Stimulated activated naive CD8-positive, alpha-beta T cell treated with anti-CD3 and anti-CD28 coated beads, Interleukin-15, amount 100 ng/mL, for 72 hours (primary cell): Measurements from ENCODE around the gene ARHGEF11.

Experiments used
- ATAC-seq: fragments of 150-1000 bp; cut with Tn5 transposase; 2 replicates; pipeline ENCODE4 v1.10.0; 2021; ENCODE audit warnings: mild to moderate bottlenecking, moderate library complexity
- DNase-seq, 2 donors: peaks; one replicate each; pipeline ENCODE4 v3.0.0; 2021 to 2022
- H3K27ac Mint-ChIP-seq, 2 donors: one replicate each; pipeline ENCODE4 v1.8.0; 2022; ENCODE audit warnings: mild to moderate bottlenecking in 2 of 2, mixed read lengths in 2 of 2, moderate library complexity in 2 of 2
- H3K27me3 Mint-ChIP-seq: one replicate; pipeline ENCODE4 v1.8.0; 2022; ENCODE audit warnings: mixed read lengths
- H3K4me1 Mint-ChIP-seq: one replicate; pipeline ENCODE4 v1.8.0; 2022; ENCODE audit warnings: mild to moderate bottlenecking, mixed read lengths
- H3K4me3 Mint-ChIP-seq, 2 donors: one replicate each; pipeline ENCODE4 v1.8.0; 2022; ENCODE audit warnings: mild to moderate bottlenecking in 2 of 2, mixed read lengths in 2 of 2, moderate library complexity in 1 of 2
- H3K9me3 Mint-ChIP-seq, 2 donors: one replicate each; pipeline ENCODE4 v1.8.0; 2022; ENCODE audit warnings: mixed read lengths in 2 of 2

The ARHGEF11 gene, protein sequence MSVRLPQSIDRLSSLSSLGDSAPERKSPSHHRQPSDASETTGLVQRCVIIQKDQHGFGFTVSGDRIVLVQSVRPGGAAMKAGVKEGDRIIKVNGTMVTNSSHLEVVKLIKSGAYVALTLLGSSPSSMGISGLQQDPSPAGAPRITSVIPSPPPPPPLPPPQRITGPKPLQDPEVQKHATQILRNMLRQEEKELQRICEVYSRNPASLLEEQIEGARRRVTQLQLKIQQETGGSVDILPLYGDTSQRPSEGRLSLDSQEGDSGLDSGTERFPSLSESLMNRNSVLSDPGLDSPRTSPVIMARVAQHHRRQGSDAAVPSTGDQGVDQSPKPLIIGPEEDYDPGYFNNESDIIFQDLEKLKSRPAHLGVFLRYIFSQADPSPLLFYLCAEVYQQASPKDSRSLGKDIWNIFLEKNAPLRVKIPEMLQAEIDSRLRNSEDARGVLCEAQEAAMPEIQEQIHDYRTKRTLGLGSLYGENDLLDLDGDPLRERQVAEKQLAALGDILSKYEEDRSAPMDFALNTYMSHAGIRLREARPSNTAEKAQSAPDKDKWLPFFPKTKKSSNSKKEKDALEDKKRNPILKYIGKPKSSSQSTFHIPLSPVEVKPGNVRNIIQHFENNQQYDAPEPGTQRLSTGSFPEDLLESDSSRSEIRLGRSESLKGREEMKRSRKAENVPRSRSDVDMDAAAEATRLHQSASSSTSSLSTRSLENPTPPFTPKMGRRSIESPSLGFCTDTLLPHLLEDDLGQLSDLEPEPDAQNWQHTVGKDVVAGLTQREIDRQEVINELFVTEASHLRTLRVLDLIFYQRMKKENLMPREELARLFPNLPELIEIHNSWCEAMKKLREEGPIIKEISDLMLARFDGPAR (N-terminal part only)

DNA sequence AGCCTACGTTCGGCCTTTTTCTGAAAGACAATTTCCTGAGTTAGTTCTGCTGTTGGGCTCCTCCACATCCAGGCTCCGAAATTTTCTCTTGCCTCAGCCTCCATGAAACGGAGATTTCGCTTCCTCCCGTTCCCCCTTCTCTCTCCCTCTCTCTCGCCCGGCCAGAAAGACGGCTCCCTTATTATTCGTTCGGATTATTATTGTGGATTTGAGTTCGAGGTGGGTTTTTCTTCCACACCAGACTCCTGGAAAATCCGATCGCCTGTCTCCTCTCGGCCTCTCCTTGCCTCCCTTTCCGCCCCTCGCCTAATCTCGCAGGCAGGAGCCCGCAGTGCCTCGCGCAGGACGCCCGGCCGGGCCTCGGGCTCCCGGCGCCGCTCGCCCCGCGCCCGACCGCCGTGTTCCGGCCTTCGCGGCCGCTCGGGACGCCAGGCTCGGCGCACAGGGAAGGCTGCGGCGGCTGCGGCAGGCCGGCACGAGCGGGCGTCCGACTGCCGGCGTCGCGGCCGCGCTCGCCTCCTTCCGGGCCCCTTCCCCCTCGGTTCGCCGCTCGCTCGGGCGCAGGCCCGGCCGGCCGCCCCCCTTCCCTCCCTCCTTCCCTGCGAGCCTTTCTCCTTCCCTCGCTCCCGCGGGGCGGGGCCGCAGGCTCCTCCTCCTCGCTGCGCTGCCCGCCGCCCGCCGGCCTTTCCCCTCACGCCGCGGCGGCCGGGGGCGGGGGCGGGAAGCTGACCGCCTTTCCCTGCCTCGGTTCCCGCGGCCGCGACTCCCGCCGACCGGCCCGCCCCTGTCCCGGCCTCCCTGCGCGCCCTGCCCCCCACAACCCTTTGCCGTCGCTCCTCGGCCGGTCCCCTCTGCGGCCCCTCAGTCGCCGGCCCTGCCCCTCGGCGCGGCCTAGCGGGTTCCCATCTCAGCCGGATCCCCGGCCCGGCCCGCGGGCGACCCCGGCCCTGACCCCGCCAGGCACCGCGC is at the start of gene ARHGEF11:
ARHGEF11 (minus strand) TSS at position 493 of the 969 bp plus-strand sequence. CDS start 1,412 bp downstream, outside the sequence.
- Mint-ChIP-seq H3K27ac (peak within 1 kb of the TSS in 1 of 2 donors; percentile 75), H3K4me3 (peak within 1 kb of the TSS; percentile 92 to 93), H3K9me3 (no peaks in the 10 kb centered on the region), H3K4me1 (peaks cover 21% of the 10 kb centered on the region), H3K27me3 (peaks cover 92% of the 10 kb centered on the region)
- ATAC-seq (peak; percentile 68), DNase-seq (peak; percentile 12 to 21)

DNA sequence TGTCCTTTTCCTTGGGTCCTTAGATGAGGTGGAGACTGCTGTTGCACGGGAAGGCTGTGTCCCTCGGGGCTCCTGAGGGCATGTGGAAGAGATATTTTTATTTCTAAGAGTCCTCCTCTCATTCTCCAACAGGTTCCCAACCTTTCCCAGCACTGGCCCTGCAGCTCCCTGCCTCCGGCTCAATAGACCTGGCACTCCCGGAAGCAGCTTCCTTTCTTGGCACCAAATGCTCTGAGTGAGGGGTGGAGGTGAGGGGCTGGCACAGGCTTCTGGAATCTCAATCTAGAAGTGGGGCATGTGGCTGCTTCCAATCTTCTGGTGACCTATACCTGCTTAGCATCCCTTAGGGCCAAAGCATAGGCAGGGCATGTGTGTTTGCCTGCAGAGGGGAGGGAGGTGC is 49.5 kb upstream of the ARHGEF11 start:
- Mint-ChIP-seq H3K4me3 (no peak overlapping the region), H3K27me3 (peaks cover 3% of the 10 kb centered on the region), H3K27ac (no peak overlapping the region), H3K4me1 (peaks cover 19% of the 10 kb centered on the region), H3K9me3 (no peaks in the 10 kb centered on the region)
- ATAC-seq (no peak), DNase-seq (no peak)

DNA sequence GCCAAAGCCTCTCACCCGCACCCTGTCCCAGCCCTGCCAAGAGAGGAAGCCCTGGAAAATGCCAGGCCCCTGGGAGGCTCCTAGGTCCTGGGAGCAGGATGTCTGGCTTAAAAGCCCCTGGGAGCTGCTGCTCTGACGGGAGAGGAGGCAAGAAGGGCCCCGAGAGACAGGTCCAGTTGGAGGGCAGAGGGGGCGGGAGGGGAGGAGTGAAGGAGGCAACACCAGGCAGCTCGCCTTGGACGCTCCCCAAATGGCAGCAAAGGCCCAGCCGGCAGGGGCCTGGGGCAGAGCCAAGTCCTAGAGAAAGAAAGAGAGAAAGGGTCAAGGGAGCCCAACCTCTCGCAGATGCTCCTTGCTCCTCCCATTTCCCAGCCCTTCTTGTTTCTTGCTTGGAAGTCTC is 47.3 kb upstream of the ARHGEF11 start:
- ATAC-seq, result no peak
- H3K27ac Mint-ChIP-seq, result peak overlapping the region; percentile 56 to 66
- H3K4me3 Mint-ChIP-seq, result no peak overlapping the region
- peaks cover 5% of the 10 kb centered on the region for H3K4me1 Mint-ChIP-seq
- H3K27me3 Mint-ChIP-seq, result peaks cover 9% of the 10 kb centered on the region
- DNase-seq, result no peak
- H3K9me3 Mint-ChIP-seq, result no peaks in the 10 kb centered on the region

DNA sequence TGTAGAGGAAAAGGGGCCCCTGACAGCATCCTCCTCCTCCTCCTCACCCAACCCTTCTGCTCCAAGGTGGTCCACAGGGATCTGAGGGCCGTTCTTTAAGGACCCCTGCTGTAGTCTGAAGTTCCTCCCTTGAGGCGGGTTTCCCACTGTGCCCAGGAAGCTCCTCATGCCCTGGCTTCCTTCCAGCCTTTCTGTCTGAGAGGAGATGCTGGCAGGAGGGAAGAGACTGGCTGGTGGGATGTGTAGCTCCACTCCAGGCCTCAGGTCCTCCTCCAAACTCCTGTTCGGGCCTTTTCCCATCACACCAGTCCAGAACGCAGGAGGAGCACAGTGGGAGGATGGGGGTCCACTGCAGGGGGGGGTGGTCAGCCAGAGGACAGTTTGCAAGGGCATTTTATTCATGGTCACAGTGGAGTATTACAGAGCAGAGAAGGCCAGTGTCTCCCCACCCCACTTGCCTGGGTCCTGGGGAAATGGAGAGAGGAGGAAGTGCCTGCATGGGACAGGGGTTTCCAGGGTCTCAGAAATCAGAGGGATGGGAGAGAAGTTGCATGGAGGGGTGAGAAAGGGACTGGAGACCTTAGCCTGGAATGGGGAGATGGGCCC is 46.2 kb upstream of the ARHGEF11 start:
- ATAC-seq, result no peak
- H3K4me3 Mint-ChIP-seq, result no peak overlapping the region
- H3K4me1 Mint-ChIP-seq, result peaks cover 5% of the 10 kb centered on the region
- DNase-seq, result no peak
- H3K9me3 Mint-ChIP-seq, result no peaks in the 10 kb centered on the region
- peak overlapping the region in 1 of 2 donors; percentile 64 for H3K27ac Mint-ChIP-seq
- peaks cover 9% of the 10 kb centered on the region for H3K27me3 Mint-ChIP-seq

DNA sequence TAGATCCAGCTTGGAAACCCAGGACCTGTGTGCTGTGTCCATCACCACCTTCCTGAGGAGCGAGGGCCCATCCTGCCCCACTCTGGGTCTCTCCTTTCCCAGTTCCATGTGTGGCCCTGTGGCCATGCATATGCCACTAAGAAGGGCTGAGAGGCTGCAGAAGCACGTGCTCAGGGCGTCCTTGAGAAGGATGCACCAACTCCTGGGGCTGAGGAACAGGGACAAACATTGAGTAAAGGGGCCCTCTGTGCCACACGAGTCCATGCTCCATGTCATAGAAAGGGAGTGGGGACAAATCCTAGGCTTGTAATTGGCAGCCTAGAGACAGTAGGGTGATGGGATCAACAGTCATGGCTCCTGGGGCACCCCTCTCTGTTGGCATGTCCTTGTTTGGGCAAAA is 45.6 kb upstream of the ARHGEF11 start:
- Mint-ChIP-seq H3K27me3 (peaks cover 9% of the 10 kb centered on the region), H3K9me3 (no peaks in the 10 kb centered on the region), H3K4me1 (peaks cover 5% of the 10 kb centered on the region), H3K27ac (no peak overlapping the region), H3K4me3 (no peak overlapping the region)
- ATAC-seq (no peak), DNase-seq (no peak)

DNA sequence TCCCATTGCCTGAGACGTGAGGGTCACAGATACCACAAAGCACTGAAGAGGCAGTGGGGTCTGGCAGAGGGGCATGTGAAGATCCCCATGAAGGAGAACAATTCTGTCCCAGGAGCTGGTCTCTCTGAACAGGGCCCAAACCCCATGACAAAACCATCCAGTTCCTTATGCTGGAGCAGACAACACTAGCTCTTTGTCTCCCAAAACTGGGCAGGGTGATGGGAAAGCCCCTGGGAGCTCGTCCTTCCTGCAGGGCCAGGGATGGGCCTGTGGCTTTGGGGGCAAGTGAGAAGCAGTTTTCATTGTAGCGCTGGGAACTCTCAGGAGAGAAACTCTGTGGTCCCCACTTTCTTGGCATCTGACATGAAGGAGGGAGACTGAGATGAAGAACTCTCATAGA is 45.2 kb upstream of the ARHGEF11 start:
- ATAC-seq (no peak), DNase-seq (no peak)
- Mint-ChIP-seq H3K9me3 (no peaks in the 10 kb centered on the region), H3K27ac (no peak overlapping the region), H3K27me3 (peaks cover 9% of the 10 kb centered on the region), H3K4me3 (no peak overlapping the region), H3K4me1 (peaks cover 5% of the 10 kb centered on the region)

DNA sequence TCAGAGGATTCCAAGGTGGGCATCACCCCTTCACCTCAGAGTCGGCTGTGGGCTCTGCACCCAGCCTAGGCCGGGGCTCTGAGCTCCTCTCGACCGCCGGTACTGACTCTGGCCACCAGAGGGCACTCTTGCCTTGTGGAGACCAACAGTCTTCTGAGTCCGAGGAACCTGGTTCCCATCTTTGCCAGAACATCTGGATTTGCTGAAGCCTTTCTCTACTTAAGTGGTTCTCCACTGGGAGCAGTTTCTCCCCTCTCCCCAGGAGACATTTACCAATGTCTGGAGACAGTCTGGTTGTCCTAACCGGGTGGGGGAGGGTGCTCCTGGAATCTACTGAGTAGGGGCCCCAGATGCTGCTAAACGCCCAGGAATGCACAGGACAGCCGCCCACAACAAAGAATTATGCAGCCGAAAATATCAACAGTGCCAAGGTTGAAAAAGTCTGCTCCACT is 44.7 kb upstream of the ARHGEF11 start:
- peak; percentile 91 for ATAC-seq
- Mint-ChIP-seq H3K27me3 (peaks cover 9% of the 10 kb centered on the region), H3K4me3 (no peak overlapping the region), H3K27ac (no peak overlapping the region), H3K9me3 (no peaks in the 10 kb centered on the region), H3K4me1 (peaks cover 5% of the 10 kb centered on the region)
- DNase-seq, result peak; percentile 82 to 83

DNA sequence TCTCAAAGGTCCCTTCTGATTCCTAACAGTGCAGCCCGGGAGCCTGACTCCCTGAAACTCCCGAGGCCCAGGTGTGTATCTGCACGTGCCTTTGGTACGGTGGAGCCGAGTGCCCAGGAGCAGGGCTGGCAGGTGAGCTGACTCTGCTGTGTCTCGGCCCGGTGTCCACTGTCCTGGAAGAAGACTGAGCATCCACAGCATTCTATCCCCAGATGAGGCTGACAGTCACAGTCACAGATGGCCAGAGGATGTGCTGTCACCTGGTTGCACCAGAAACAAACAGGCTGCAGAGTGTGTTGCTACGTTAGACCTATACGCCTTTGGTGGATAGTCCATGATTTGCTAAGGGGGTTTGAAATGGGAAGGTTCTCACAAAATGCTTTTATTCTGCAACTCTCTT is 44.2 kb upstream of the ARHGEF11 start:
- no peak overlapping the region for H3K4me3 Mint-ChIP-seq
- peaks cover 5% of the 10 kb centered on the region for H3K4me1 Mint-ChIP-seq
- peaks cover 9% of the 10 kb centered on the region for H3K27me3 Mint-ChIP-seq
- H3K9me3 Mint-ChIP-seq, result no peaks in the 10 kb centered on the region
- DNase-seq, result no peak
- H3K27ac Mint-ChIP-seq, result no peak overlapping the region
- peak; percentile 29 for ATAC-seq

DNA sequence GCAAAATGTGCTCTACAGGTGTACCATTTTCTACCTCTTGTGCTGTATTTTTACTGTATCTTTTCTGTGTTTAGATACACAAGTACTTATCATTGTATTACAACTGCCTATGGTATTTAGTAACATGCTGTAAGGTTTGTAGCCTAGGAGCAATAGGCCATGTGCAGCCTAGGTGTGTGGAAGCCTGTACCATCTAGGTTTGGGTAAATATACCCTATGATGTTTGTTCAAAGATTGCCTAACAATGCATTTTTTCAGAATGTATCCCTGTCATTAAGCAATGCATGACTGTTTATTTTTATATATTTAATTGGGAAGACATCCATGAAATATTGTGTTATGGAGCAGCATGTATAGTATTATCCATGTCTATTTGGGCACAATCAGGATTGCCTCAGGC is 43.1 kb upstream of the ARHGEF11 start:
- H3K27ac Mint-ChIP-seq, result no peak overlapping the region
- peaks cover 9% of the 10 kb centered on the region for H3K27me3 Mint-ChIP-seq

DNA sequence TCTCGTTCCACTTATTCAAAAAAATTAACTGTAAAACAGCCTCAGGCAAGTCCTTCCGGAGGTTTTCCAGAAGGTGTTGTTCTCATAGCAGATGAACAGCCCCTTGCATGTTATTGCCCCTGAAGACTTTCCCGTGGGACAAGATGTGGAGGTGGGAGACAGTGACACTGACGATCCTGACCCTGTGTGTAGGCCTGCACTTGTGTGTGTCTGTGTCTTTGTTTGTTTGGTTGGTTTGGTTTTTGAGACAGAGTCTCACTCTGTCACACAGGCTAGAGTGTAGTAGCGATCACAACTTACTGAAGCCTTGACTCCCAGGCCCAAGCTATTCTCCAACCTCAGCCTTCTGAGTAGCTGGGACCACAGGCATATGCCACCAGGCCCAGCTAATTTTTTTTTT is 41.5 kb upstream of the ARHGEF11 start:
- no peak overlapping the region for H3K27ac Mint-ChIP-seq
- H3K9me3 Mint-ChIP-seq, result no peaks in the 10 kb centered on the region
- H3K27me3 Mint-ChIP-seq, result peaks cover 9% of the 10 kb centered on the region
- ATAC-seq (no peak), DNase-seq (no peak)
- H3K4me1 Mint-ChIP-seq, result peaks cover 5% of the 10 kb centered on the region
- H3K4me3 Mint-ChIP-seq, result no peak overlapping the region

More for the DNA sequence above, 43.1 kb upstream of the ARHGEF11 start:
- Mint-ChIP-seq H3K9me3 (no peaks in the 10 kb centered on the region), H3K4me3 (no peak overlapping the region), H3K4me1 (peaks cover 5% of the 10 kb centered on the region)
- DNase-seq, result no peak
- ATAC-seq, result no peak

DNA sequence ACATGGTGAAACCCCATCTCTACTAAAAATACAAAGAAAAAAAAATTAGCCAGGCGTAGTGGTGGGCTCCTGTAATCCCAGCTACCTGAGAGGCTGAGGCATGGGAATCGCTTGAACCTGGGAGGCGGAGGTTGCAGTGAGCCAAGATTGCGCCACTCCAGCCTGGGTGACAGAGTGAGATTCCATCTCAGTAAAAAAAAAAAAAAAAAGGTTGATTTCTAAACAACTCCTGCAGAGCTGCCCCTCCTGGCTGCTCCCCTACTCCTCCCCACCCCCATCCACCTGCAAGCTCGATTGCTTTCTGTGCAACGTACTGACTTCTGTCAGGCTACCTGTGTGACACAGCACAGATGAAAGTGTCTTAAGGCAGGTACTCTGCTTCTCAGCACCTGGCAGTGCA is 40.8 kb upstream of the ARHGEF11 start:
- Mint-ChIP-seq H3K9me3 (no peaks in the 10 kb centered on the region), H3K4me3 (no peak overlapping the region), H3K4me1 (peaks cover 5% of the 10 kb centered on the region), H3K27me3 (peaks cover 9% of the 10 kb centered on the region), H3K27ac (no peak overlapping the region)
- DNase-seq (no peak), ATAC-seq (no peak)

DNA sequence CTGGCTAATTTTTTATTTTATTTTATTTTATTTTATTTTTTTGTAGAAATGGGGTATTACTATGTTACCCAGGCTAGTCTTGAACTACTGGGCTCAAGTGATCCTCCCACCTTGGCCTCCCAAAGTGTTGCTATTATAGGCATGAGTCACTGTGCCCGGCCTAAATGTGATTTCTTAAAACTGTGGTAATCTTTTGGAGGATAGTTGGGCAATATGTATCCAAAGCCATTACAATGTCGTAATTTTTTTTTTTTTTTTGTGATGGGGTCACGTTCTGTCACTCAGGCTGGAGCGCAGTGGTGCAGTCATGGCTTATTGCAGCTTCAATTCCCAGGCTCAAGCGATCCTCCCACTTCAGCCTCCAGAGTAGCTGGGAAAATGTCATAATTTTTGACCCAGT is 39.9 kb upstream of the ARHGEF11 start:
- H3K27ac Mint-ChIP-seq, result no peak overlapping the region
- no peak for DNase-seq
- no peaks in the 10 kb centered on the region for H3K9me3 Mint-ChIP-seq
- ATAC-seq, result no peak
- peaks cover 9% of the 10 kb centered on the region for H3K27me3 Mint-ChIP-seq
- peaks cover 5% of the 10 kb centered on the region for H3K4me1 Mint-ChIP-seq
- no peak overlapping the region for H3K4me3 Mint-ChIP-seq

DNA sequence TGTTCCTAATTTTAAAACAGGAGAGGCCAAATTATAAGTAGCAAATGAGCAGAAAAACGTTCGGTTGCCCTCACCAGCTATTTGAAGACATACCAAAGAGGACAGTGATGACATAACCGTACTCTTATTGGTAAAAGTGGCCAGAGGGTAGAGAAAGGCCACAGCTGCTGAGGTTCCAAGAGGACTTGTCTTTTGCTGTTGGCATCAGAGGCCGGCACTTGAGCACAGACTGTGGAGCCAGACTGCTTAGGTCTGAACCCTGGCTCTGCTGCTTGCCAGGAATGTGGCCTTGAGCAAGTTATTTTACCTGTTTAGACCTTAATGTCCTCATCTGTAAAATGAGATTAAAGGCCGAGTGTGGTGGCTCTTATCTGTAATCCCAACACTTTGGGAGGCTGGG is 39.2 kb upstream of the ARHGEF11 start:
- no peak overlapping the region for H3K27ac Mint-ChIP-seq
- ATAC-seq (no peak), DNase-seq (no peak)
- no peaks in the 10 kb centered on the region for H3K4me1 Mint-ChIP-seq
- H3K27me3 Mint-ChIP-seq, result peaks cover 2% of the 10 kb centered on the region
- H3K4me3 Mint-ChIP-seq, result no peak overlapping the region
- H3K9me3 Mint-ChIP-seq, result no peaks in the 10 kb centered on the region

DNA sequence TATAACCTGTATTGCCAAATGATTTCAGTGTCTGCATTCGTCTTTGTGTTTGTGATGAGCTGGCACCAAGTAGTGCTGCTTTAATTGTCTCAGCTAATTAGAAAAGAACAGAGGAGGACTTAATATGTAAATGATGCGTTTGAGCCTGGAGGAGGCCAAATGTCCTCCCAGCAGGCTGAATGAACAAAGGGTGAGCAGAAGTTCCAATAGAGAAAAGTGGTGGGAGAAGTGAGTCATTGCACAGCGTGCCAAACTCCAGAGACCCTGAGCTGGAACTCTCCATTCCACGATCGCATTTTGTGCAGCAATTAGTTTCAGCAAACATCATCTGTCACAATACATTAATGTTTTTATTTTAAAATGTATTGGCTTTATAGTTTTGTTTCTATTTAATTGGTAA is 36.2 kb upstream of the ARHGEF11 start:
- peaks cover 12% of the 10 kb centered on the region for H3K27me3 Mint-ChIP-seq
- no peak for ATAC-seq
- DNase-seq, result no peak
- no peaks in the 10 kb centered on the region for H3K4me1 Mint-ChIP-seq
- H3K9me3 Mint-ChIP-seq, result no peaks in the 10 kb centered on the region
- no peak overlapping the region for H3K27ac Mint-ChIP-seq
- H3K4me3 Mint-ChIP-seq, result no peak overlapping the region

DNA sequence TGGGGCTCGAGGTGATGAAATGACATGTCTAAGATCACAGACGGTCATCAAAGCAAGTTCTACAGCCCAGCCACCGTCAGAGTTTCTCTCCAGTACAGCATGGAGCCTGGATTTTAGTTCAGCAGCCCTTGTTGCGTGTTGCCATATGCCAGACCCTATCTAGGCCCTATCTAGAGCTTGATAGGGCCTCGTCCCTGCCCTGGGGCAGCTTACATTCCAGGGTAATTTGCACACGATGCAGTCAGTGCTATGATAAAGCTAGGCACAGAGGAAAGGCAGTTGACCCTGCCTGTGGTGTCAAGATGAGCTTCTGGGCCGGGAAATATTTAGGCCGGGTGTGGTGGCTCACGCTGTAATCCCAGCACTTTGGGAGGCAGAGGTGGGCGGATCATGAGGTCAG is 35.2 kb upstream of the ARHGEF11 start:
- no peak for ATAC-seq
- H3K4me1 Mint-ChIP-seq, result no peaks in the 10 kb centered on the region
- H3K9me3 Mint-ChIP-seq, result no peaks in the 10 kb centered on the region
- H3K4me3 Mint-ChIP-seq, result no peak overlapping the region
- no peak overlapping the region for H3K27ac Mint-ChIP-seq
- DNase-seq, result no peak
- peaks cover 14% of the 10 kb centered on the region for H3K27me3 Mint-ChIP-seq
